Panc1 (cell line): ENCODE results near the gene EMD. TPM values are rescaled to one million over a fixed set of nuclear protein-coding genes. Genes with fewer than 3 reads are reported as not detected.

Source experiments
- ATAC-seq: fragments of 200-7000 bp; cut with Tn5 transposase; 2 replicates; pipeline ENCODE4 v1.9.1; 2020; ENCODE audit warnings: mild to moderate bottlenecking, moderate library complexity
- BruUV-seq: library from RNA; stranded (reverse); fragments of 400-500 nt; replicated peaks from 2 replicates; lab custom pipeline; 2021; lab: Mats Ljungman, UMichigan
- CTCF ChIA-PET: fragments of 300-600 bp; sonication (Branson Sonifier 250); formaldehyde crosslinking; loops from one replicate; lab custom pipeline; 2022; ENCODE audit warnings: antibody characterized with exemption; lab: Charles Lee
- POLR2A ChIA-PET: fragments of 300-600 bp; sonication (Branson Sonifier 250); formaldehyde crosslinking; loops from one replicate; lab custom pipeline; 2022; ENCODE audit warnings: antibody characterized with exemption; lab: Charles Lee
- DNase-seq: peaks from one replicate; pipeline ENCODE4 v3.0.0-alpha.2; 2010; ENCODE audit warnings: low read depth, low spot score
- H3K27ac ChIP-seq: 2 replicates; pipeline ENCODE4 v1.5.1; 2011; ENCODE audit warnings: mild to moderate bottlenecking, low read length, inconsistent platforms
- H3K27me3 ChIP-seq: fragments of 200-500 bp; sonication (Bioruptor generic); 2 replicates; pipeline ENCODE4 v1.6.0; 2014; ENCODE audit warnings: low read length, inconsistent platforms; ENCODE audit not compliant: control insufficient read depth, insufficient read depth
- H3K36me3 ChIP-seq: fragments of 200-500 bp; sonication (Bioruptor generic); 2 replicates; pipeline ENCODE4 v1.5.1; 2014; ENCODE audit warnings: inconsistent platforms, mild to moderate bottlenecking, low read length, moderate library complexity; ENCODE audit not compliant: control insufficient read depth, insufficient read depth
- H3K4me1 ChIP-seq: 2 replicates; pipeline ENCODE4 v1.5.1; 2011; ENCODE audit warnings: inconsistent platforms, mild to moderate bottlenecking, low read length, moderate library complexity; ENCODE audit not compliant: control insufficient read depth, insufficient read depth
- H3K4me3 ChIP-seq, 2 experiments: 2 replicates each; pipeline ENCODE4 v1.5.1; 2011 to 2012; ENCODE audit warnings: low read depth in 2 of 2, low read length in 2 of 2, mild to moderate bottlenecking in 2 of 2, inconsistent platforms in 1 of 2, moderate library complexity in 1 of 2
- H3K9me3 ChIP-seq: fragments of 200-500 bp; sonication (Bioruptor generic); 2 replicates; pipeline ENCODE4 v1.5.1; 2014; ENCODE audit warnings: low read depth, mild to moderate bottlenecking, inconsistent platforms, low read length, moderate library complexity; ENCODE audit not compliant: control insufficient read depth, insufficient read depth
- CTCF ChIP-seq: fragments of 450-650 bp; IDR thresholded peaks from 2 replicates; pipeline ENCODE4 v1.5.1; 2017; ENCODE audit warnings: mild to moderate bottlenecking
- POLR2AphosphoS5 ChIP-seq: IDR thresholded peaks from 2 replicates; pipeline ENCODE4 v1.6.1; 2012; ENCODE audit warnings: mild to moderate bottlenecking, low read depth, low read length, moderate library complexity
- SIN3A ChIP-seq: IDR thresholded peaks from 2 replicates; pipeline ENCODE4 v1.6.1; 2012; ENCODE audit warnings: low read depth, mild to moderate bottlenecking, low read length, moderate library complexity, borderline replicate concordance; ENCODE audit not compliant: insufficient read depth
- TCF7L2 ChIP-seq: IDR thresholded peaks from 2 replicates; pipeline ENCODE4 v1.6.1; 2011; ENCODE audit warnings: mild to moderate bottlenecking, low read depth, low read length, inconsistent platforms
- in situ Hi-C: cut with HindIII; loops from 2 replicates; pipeline ENCODE4 v1.10.0; 2016; ENCODE audit warnings: low sequenced_read_pairs, low pct_unique_long_range_greater_than_20kb
- intact Hi-C: fragments of 100-400 bp; cut with micrococcal nuclease; formaldehyde crosslinking; loops from one replicate; pipeline ENCODE4 v1.10.0; 2022; ENCODE audit not compliant: unreplicated experiment
- total RNA-seq: library from RNA; stranded (reverse); gene quantifications from one replicate; pipeline ENCODE4 v1.2.1, GENCODE V29; 2021; ENCODE audit not compliant: unreplicated experiment

Gene EMD
- total RNA-seq, 1 experiment from 2014 or later, result 178 TPM

GRCh38 chrX:154408659-154409221 lies 29.6 kb downstream of the EMD start:
- no peaks in the 10 kb centered on the region for H3K36me3 ChIP-seq
- intact Hi-C loops (no loop called here), in situ Hi-C loops (no loop called here)
- H3K27ac ChIP-seq, result peak overlapping the region; percentile 93
- H3K4me1 ChIP-seq, result peaks cover 27% of the 10 kb centered on the region
- ChIA-PET CTCF (no interaction called here), POLR2A (no interaction called here)
- H3K4me3 ChIP-seq, result peak overlapping the region; percentile 49 to 88
- no TSS peak for BruUV-seq
- TF ChIP-seq POLR2AphosphoS5 (0 out of 2 replicates have a peak, but pooled peaks have one; percentile 42), CTCF (no peak), SIN3A (no peak)
- ATAC-seq (peak; percentile 6), DNase-seq (no peak)
- H3K27me3 ChIP-seq, result no peaks in the 10 kb centered on the region
- H3K9me3 ChIP-seq, result no peaks in the 10 kb centered on the region

GRCh38 chrX:154409222-154409871 lies 30.3 kb downstream of the EMD start, which contains the start of gene DNASE1L1:
TSS of gene DNASE1L1 (minus strand) at chrX:154409254. CDS start at chrX:154405568, 3,686 bp downstream.
- ATAC-seq (peak; percentile 92), DNase-seq (no peak)
- peak within 1 kb of the TSS; percentile 93 for H3K27ac ChIP-seq
- H3K4me3 ChIP-seq, result peak within 1 kb of the TSS; percentile 49 to 88
- in situ Hi-C loops (no loop called here), intact Hi-C loops (no loop called here)
- H3K36me3 ChIP-seq, result no peaks in the 10 kb centered on the region
- CTCF ChIA-PET, result interaction anchor here (0.6 kb wide), 1 partner anchor 81 kb away, joined by 3 read pairs; the partner anchor contains the start of gene SLC10A3
- POLR2A ChIA-PET, result interaction anchor here (0.6 kb wide), 1 partner anchor 355 kb away, joined by 3 read pairs; no protein-coding TSS in a partner anchor
- no peaks in the 10 kb centered on the region for H3K27me3 ChIP-seq
- H3K9me3 ChIP-seq, result no peaks in the 10 kb centered on the region
- H3K4me1 ChIP-seq, result peaks cover 27% of the 10 kb centered on the region
- TF ChIP-seq POLR2AphosphoS5 (peak; percentile 33; the same call in 1 of the 2 replicates), SIN3A (no peak), CTCF (no peak)
- BruUV-seq, result no TSS peak

- no TSS peak for BruUV-seq
- ATAC-seq, result peak; percentile 72
- no peaks in the 10 kb centered on the region for H3K9me3 ChIP-seq
- TF ChIP-seq POLR2AphosphoS5, result peak; percentile 43; the same call in 1 of the 2 replicates
- TF ChIP-seq TCF7L2, result no peak
- ChIA-PET POLR2A (no interaction called here), CTCF (interaction anchor here (1.0 kb wide), 1 partner anchor 48 kb away, joined by 4 read pairs; no protein-coding TSS in a partner anchor)
- no peaks in the 10 kb centered on the region for H3K27me3 ChIP-seq
- peaks cover 27% of the 10 kb centered on the region for H3K4me1 ChIP-seq
- intact Hi-C loops (no loop called here), in situ Hi-C loops (no loop called here)
- peak overlapping the region; percentile 79 to 80 for H3K4me3 ChIP-seq
- H3K36me3 ChIP-seq, result no peaks in the 10 kb centered on the region
- DNase-seq, result no peak
- H3K27ac ChIP-seq, result peak overlapping the region; percentile 95
Observed at GRCh38 chrX:154411981-154412340, 32.9 kb downstream of the EMD start.
